Stimulated activated effector memory CD8-positive, alpha-beta T cell treated with anti-CD3 and anti-CD28 coated beads, Interleukin-12 subunit alpha, Interleukin-12 subunit beta, amount 100 ng/mL, for 72 hours (primary cell): ENCODE results near the gene LRRC4C.

ENCODE experiments used
- ATAC-seq: fragments of 150-1000 bp; cut with Tn5 transposase; 2 replicates; pipeline ENCODE4 v1.10.0; 2021
- DNase-seq, 2 donors: peaks; one replicate each; pipeline ENCODE4 v3.0.0; 2021 to 2022; ENCODE audit warnings: low spot score in 2 of 2
- H3K27ac Mint-ChIP-seq: one replicate; pipeline ENCODE4 v1.8.0; 2022; ENCODE audit warnings: mild to moderate bottlenecking, mixed read lengths
- H3K36me3 Mint-ChIP-seq: one replicate; pipeline ENCODE4 v1.8.0; 2022; ENCODE audit warnings: mild to moderate bottlenecking, mixed read lengths
- H3K4me1 Mint-ChIP-seq: one replicate; pipeline ENCODE4 v1.8.0; 2022; ENCODE audit warnings: mixed read lengths
- H3K4me3 Mint-ChIP-seq: one replicate; pipeline ENCODE4 v1.8.0; 2022; ENCODE audit warnings: mild to moderate bottlenecking, mixed read lengths
- H3K9me3 Mint-ChIP-seq: one replicate; pipeline ENCODE4 v1.8.0; 2022; ENCODE audit warnings: mixed read lengths

Gene LRRC4C

GRCh38 chr11:41449483-41450050 is 9.9 kb downstream of the LRRC4C start:
- no peak for DNase-seq
- ATAC-seq, result no peak
- Mint-ChIP-seq H3K9me3 (peaks cover 16% of the 10 kb centered on the region), H3K4me3 (no peak overlapping the region), H3K27ac (no peak overlapping the region), H3K4me1 (no peaks in the 10 kb centered on the region), H3K36me3 (no peaks in the 10 kb centered on the region)

DNA sequence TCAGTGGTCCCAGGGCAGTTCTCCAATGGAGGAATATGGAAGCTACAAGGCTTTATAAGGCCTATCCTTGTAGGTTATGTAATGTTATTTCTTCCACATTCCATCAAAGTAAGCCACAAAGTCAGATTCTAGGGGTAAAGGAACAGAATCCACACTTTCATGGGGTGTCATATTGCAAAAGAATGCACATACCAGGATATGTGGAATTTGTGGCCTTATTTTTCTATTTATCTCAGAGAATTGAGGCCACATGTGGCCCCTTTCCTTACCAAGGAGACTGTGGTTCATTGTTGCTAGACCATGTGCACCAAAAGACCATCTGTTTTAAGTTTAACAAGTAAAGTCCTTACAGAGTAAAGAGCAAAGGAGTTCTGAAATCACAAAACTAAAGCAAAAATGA is 12.9 kb downstream of the LRRC4C start:
- ATAC-seq (no peak), DNase-seq (no peak)
- H3K27ac Mint-ChIP-seq, result no peak overlapping the region
- no peak overlapping the region for H3K4me3 Mint-ChIP-seq
- no peaks in the 10 kb centered on the region for H3K36me3 Mint-ChIP-seq
- peaks cover 19% of the 10 kb centered on the region for H3K9me3 Mint-ChIP-seq
- no peaks in the 10 kb centered on the region for H3K4me1 Mint-ChIP-seq

DNA sequence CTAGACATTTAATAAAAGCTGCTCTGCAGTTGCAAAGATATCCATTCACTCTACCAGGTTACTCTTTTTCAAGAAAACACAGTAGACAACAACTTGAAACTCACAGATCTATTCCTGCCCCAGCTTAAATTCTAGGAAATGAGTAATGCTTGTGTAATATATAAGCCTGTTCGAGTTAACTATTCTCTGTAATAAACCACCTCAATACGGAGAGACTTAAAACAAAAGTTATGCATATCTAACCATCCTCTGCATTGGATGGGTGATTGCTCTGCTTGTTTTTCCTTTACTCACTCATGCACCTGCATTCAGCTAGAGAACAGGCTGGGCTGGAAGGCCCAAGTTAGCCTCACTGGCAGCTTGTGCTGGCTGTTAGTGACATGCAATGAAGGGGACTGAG is 13.3 kb downstream of the LRRC4C start:
- no peak overlapping the region for H3K27ac Mint-ChIP-seq
- no peak overlapping the region for H3K4me3 Mint-ChIP-seq
- no peak for ATAC-seq

DNA sequence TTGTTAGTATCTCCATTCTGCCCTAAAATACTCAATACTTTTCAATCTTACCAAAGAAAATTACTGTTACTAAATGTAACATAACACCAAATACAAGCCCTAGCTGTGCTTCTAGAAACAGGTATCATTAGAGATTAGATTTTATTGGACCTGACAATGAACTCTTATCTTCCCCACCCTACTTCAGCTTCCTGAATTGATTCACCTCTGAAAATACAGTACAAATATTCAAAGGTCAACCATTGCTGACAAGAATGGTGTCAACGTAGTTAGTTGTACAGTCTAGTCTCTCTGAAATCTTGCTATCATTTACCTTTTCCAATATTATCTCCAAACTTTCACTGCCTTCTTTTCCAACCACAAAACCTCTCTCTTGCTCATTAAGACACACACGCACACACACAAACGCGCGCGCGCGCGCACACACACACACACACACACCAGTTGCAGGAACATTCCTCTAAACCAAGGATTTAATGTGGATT is 22.4 kb downstream of the LRRC4C start:
- H3K36me3 Mint-ChIP-seq, result no peaks in the 10 kb centered on the region
- DNase-seq (no peak), ATAC-seq (no peak)
- no peak overlapping the region for H3K4me3 Mint-ChIP-seq
- H3K4me1 Mint-ChIP-seq, result no peaks in the 10 kb centered on the region
- H3K9me3 Mint-ChIP-seq, result peaks cover 22% of the 10 kb centered on the region
- H3K27ac Mint-ChIP-seq, result no peak overlapping the region

More for the DNA sequence above, 13.3 kb downstream of the LRRC4C start:
- H3K36me3 Mint-ChIP-seq, result no peaks in the 10 kb centered on the region
- no peaks in the 10 kb centered on the region for H3K4me1 Mint-ChIP-seq
- peaks cover 16% of the 10 kb centered on the region for H3K9me3 Mint-ChIP-seq
- DNase-seq, result no peak

DNA sequence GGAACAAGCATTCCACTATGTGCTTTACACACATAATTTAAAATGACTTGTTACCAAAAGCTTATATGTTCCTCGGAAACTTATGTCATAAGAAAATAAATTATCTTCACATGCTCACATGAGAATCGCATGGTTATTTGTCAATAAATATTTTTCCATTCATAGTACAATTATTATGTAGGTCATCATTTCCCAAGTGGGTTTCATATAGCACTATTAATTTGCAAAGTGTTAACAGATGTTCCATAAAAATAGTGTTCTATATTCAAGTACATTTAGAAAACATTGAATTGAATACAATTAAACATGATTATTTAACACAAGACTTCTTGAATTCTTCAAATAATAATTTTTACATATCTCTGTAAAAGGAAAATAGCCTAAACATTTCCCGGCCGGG is 23.9 kb downstream of the LRRC4C start:
- Mint-ChIP-seq H3K27ac (no peak overlapping the region), H3K4me1 (no peaks in the 10 kb centered on the region), H3K4me3 (no peak overlapping the region), H3K36me3 (no peaks in the 10 kb centered on the region), H3K9me3 (peaks cover 19% of the 10 kb centered on the region)
- ATAC-seq, result no peak
- DNase-seq, result no peak

- no peak overlapping the region for H3K4me3 Mint-ChIP-seq
- DNase-seq (no peak), ATAC-seq (no peak)
- no peaks in the 10 kb centered on the region for H3K4me1 Mint-ChIP-seq
- no peaks in the 10 kb centered on the region for H3K36me3 Mint-ChIP-seq
- H3K9me3 Mint-ChIP-seq, result peaks cover 5% of the 10 kb centered on the region
- no peak overlapping the region for H3K27ac Mint-ChIP-seq
Observed at GRCh38 chr11:41431784-41432183, 27.7 kb downstream of the LRRC4C start.

- ATAC-seq (no peak), DNase-seq (no peak)
- H3K4me1 Mint-ChIP-seq, result no peaks in the 10 kb centered on the region
- H3K4me3 Mint-ChIP-seq, result no peak overlapping the region
- H3K27ac Mint-ChIP-seq, result no peak overlapping the region
- peaks cover 23% of the 10 kb centered on the region for H3K9me3 Mint-ChIP-seq
- H3K36me3 Mint-ChIP-seq, result no peaks in the 10 kb centered on the region
Observed at GRCh38 chr11:41419901-41420300, 39.6 kb downstream of the LRRC4C start.

GRCh38 chr11:41414771-41415440 is 44.5 kb downstream of the LRRC4C start:
- ATAC-seq (no peak), DNase-seq (no peak)
- H3K4me1 Mint-ChIP-seq, result no peaks in the 10 kb centered on the region
- no peak overlapping the region for H3K4me3 Mint-ChIP-seq
- no peak overlapping the region for H3K27ac Mint-ChIP-seq
- peaks cover 15% of the 10 kb centered on the region for H3K9me3 Mint-ChIP-seq
- H3K36me3 Mint-ChIP-seq, result no peaks in the 10 kb centered on the region

GRCh38 chr11:41413843-41414242 is 45.6 kb downstream of the LRRC4C start:
- H3K4me3 Mint-ChIP-seq, result no peak overlapping the region
- H3K9me3 Mint-ChIP-seq, result peaks cover 18% of the 10 kb centered on the region
- ATAC-seq (no peak), DNase-seq (no peak)
- H3K4me1 Mint-ChIP-seq, result no peaks in the 10 kb centered on the region
- no peak overlapping the region for H3K27ac Mint-ChIP-seq
- H3K36me3 Mint-ChIP-seq, result no peaks in the 10 kb centered on the region

- peaks cover 8% of the 10 kb centered on the region for H3K9me3 Mint-ChIP-seq
- no peak overlapping the region for H3K27ac Mint-ChIP-seq
- H3K36me3 Mint-ChIP-seq, result no peaks in the 10 kb centered on the region
- H3K4me3 Mint-ChIP-seq, result no peak overlapping the region
- ATAC-seq (no peak), DNase-seq (no peak)
- H3K4me1 Mint-ChIP-seq, result no peaks in the 10 kb centered on the region
Observed at GRCh38 chr11:41405812-41406211, 53.6 kb downstream of the LRRC4C start.

- H3K4me1 Mint-ChIP-seq, result no peaks in the 10 kb centered on the region
- H3K36me3 Mint-ChIP-seq, result no peaks in the 10 kb centered on the region
- ATAC-seq (no peak), DNase-seq (no peak)
- no peak overlapping the region for H3K27ac Mint-ChIP-seq
- H3K9me3 Mint-ChIP-seq, result peaks cover 9% of the 10 kb centered on the region
- H3K4me3 Mint-ChIP-seq, result no peak overlapping the region
Observed at GRCh38 chr11:41404109-41404508, 55.3 kb downstream of the LRRC4C start.

DNA sequence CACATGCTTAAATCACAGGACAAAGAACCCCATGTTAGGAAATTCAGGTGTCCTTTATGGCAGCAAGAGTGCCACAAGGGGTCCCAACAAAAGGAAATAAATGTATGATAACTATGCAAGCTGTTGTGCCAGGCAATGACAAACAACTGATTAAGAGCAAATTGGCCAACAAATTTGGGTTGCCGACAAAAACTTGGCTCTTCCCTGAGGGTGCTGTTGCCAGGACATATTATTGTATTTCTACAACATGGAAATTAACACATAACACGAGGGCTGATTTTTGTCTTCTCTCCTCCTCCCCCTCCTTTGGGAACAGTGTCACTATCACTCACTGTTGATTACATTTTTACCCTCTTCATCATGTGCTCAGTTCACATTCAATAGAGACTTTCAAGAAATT is 56.0 kb downstream of the LRRC4C start:
- DNase-seq, result no peak
- Mint-ChIP-seq H3K27ac (no peak overlapping the region), H3K4me3 (no peak overlapping the region), H3K9me3 (peaks cover 9% of the 10 kb centered on the region), H3K36me3 (no peaks in the 10 kb centered on the region), H3K4me1 (no peaks in the 10 kb centered on the region)
- no peak for ATAC-seq

DNA sequence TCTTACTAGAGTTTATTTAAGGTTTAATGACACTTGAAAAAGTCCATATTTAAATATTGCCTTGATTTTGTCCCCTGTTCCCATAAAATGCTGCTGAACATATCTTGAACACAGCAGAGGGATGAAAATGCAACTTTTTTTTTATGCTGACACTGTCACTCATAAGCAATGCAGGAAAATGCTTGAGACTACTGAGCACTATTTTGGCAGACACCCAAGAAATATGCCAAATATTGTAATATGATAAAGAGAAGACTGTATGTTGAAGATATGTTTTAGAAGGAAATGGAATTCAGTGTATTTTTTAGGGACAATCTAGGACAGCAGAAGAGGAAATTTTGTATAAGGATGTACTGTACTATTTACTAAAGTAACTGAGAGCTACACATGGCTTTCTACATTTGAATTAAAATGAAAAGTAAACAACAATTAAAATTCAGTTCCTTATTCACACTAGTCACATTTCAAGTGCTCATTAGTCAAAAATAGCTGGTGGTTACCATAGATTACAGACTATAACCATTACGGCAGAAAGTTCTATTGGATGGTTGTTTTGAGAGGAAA is 58.6 kb downstream of the LRRC4C start:
- Mint-ChIP-seq H3K36me3 (no peaks in the 10 kb centered on the region), H3K4me1 (no peaks in the 10 kb centered on the region), H3K4me3 (no peak overlapping the region), H3K9me3 (peaks cover 16% of the 10 kb centered on the region), H3K27ac (no peak overlapping the region)
- ATAC-seq, result no peak
- DNase-seq, result no peak

- DNase-seq, result no peak
Observed at GRCh38 chr11:41400124-41400523, 59.3 kb downstream of the LRRC4C start.

DNA sequence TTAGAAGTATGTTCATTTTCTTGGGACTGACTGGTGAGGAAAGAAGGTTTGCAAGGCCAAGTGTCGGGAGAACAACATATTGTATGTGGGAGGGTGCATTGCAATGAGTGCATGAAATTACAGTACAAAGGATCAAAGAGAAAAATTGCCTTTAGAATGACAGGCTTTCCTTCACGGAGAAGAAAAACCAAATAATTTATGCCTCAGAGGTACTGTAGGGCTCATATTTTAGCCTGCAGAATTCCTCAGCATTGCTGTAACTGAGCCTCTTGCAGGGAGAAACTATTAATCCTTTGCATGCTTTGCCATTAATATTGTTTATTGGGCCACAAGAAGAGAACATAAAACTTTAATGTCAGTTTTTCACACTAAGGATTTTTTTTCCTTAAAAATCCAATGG is 60.1 kb downstream of the LRRC4C start:
- H3K27ac Mint-ChIP-seq, result no peak overlapping the region
- DNase-seq (no peak), ATAC-seq (no peak)
- H3K4me1 Mint-ChIP-seq, result no peaks in the 10 kb centered on the region
- no peak overlapping the region for H3K4me3 Mint-ChIP-seq
- no peaks in the 10 kb centered on the region for H3K36me3 Mint-ChIP-seq
- H3K9me3 Mint-ChIP-seq, result peaks cover 16% of the 10 kb centered on the region

More at GRCh38 chr11:41400124-41400523, 59.3 kb downstream of the LRRC4C start:
- no peak overlapping the region for H3K27ac Mint-ChIP-seq
- peaks cover 16% of the 10 kb centered on the region for H3K9me3 Mint-ChIP-seq
- H3K4me3 Mint-ChIP-seq, result no peak overlapping the region
- ATAC-seq, result no peak
- no peaks in the 10 kb centered on the region for H3K36me3 Mint-ChIP-seq
- no peaks in the 10 kb centered on the region for H3K4me1 Mint-ChIP-seq

GRCh38 chr11:41398175-41398574 is 61.3 kb downstream of the LRRC4C start:
- ATAC-seq, result no peak
- H3K4me1 Mint-ChIP-seq, result no peaks in the 10 kb centered on the region
- H3K9me3 Mint-ChIP-seq, result peaks cover 14% of the 10 kb centered on the region
- H3K4me3 Mint-ChIP-seq, result no peak overlapping the region
- no peaks in the 10 kb centered on the region for H3K36me3 Mint-ChIP-seq
- DNase-seq, result no peak
- no peak overlapping the region for H3K27ac Mint-ChIP-seq
